ENCODE results near the gene NDE1. TPM values are rescaled to one million over a fixed set of nuclear protein-coding genes. Genes with fewer than 3 reads are reported as not detected.

The NDE1 gene
- total and polyA plus RNA-seq, 2 of the 4 experiments (the other 2 are of a cell fraction) = 22.7 to 29.2 TPM

DNA sequence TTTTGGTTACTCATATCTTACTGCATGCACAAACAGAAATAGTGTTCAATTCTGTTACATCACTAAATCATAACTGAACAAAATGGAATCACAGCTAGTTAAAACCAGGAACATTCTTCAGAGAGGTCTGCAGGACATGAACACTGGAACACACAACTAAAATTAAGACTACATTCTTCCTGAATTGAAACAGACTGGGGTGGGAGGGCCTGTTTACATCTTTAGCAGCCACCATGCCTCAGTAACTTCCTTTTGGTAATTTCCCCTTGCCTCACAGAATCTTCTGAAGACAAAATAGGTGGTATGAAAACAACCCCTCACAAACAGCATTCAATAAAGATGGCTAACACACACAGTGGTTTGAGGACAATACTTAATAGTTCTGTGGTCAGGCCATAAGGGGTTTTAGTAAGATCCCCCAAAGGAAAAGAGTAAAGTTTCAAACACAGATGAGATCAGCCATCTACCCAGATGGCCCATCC is 13.6 kb upstream of the NDE1 start:
- no peak overlapping the region for H4K91ac ChIP-seq (ENCODE audit: insufficient read depth, low read depth, low read length)
- H3K4me1 ChIP-seq (ENCODE audit: control insufficient read depth, insufficient read depth, low read length) = no peaks in the 10 kb centered on the region
- no peak overlapping the region for H2BK5ac ChIP-seq (ENCODE audit: low read depth, low read length, poor library complexity, severe bottlenecking)
- no peak overlapping the region for H3K23ac ChIP-seq (ENCODE audit: low read depth, low read length)
- H3K9me1 ChIP-seq (ENCODE audit: insufficient read depth, low read length) = no peaks in the 10 kb centered on the region
- dilution Hi-C loops (cut with HindIII; ENCODE audit: low sequenced_read_pairs, unreplicated experiment) = no loop called here
- H3K18ac ChIP-seq (ENCODE audit: low read depth, low read length) = no peak overlapping the region
- POLR2A ChIA-PET (ENCODE audit: unreplicated experiment) = no interaction called here
- no peak overlapping the region for H2BK15ac ChIP-seq (ENCODE audit: low read depth, low read length)
- H3K27ac ChIP-seq (ENCODE audit: insufficient read depth, low read length) = no peak overlapping the region
- intact Hi-C loops (cut with micrococcal nuclease) = no loop called here
- no peak overlapping the region for H3K4ac ChIP-seq (ENCODE audit: low read depth, low read length)
- H2AK9ac ChIP-seq (replicated peaks; ENCODE audit: low read depth, low read length, poor library complexity) = no peak overlapping the region
- no peaks in the 10 kb centered on the region for H3K27me3 ChIP-seq (ENCODE audit: control insufficient read depth, insufficient read depth, low read length)
- H4K8ac ChIP-seq (ENCODE audit: low read depth in 2 of 2, low read length in 2 of 2) = no peak overlapping the region
- CTCF ChIA-PET = interaction anchor here (1.2 kb wide), 1 partner anchor 46 kb away, joined by 3 read pairs; no protein-coding TSS in a partner anchor
- no peak overlapping the region for H2BK120ac ChIP-seq (ENCODE audit: low read depth, low read length)
- no peak overlapping the region for H3K9ac ChIP-seq (ENCODE audit: low read depth, low read length)
- no peaks in the 10 kb centered on the region for H3K9me3 ChIP-seq (ENCODE audit: control insufficient read depth, insufficient read depth, low read length)
- H4K20me1 ChIP-seq (ENCODE audit: insufficient read depth, low read length) = no peaks in the 10 kb centered on the region; the same call in 1 of the 2 replicates
- no TSS peak for BruUV-seq (replicated peaks)
- ATAC-seq (ENCODE audit: low read depth) = no peak
- no peak overlapping the region for H3K4me2 ChIP-seq (ENCODE audit: low read depth, low read length)
- no peak overlapping the region for H2BK20ac ChIP-seq (ENCODE audit: low read depth, low read length)
- H3K79me1 ChIP-seq (ENCODE audit: low read depth in 1 of 2, low read length in 2 of 2) = peaks cover 26 to 28% of the 10 kb centered on the region in 2 experiments
- H3K4me3 ChIP-seq (ENCODE audit: insufficient read depth, low read depth, low read length) = no peak overlapping the region
- DNase-seq = no peak
- peaks cover 39% of the 10 kb centered on the region for H3K36me3 ChIP-seq (ENCODE audit: control insufficient read depth, insufficient read depth, low read length)
- TF ChIP-seq MAZ (IDR thresholded peaks at IDR 0.05; ENCODE audit: borderline replicate concordance, low read depth, low read length) (no peak), POLR2A (IDR thresholded peaks at IDR 0.05; ENCODE audit: low read depth, low read length) (no peak), CHD1 (IDR thresholded peaks at IDR 0.05; ENCODE audit: low read depth, low read length) (no peak)
- TF ChIP-seq, protein P1, sequence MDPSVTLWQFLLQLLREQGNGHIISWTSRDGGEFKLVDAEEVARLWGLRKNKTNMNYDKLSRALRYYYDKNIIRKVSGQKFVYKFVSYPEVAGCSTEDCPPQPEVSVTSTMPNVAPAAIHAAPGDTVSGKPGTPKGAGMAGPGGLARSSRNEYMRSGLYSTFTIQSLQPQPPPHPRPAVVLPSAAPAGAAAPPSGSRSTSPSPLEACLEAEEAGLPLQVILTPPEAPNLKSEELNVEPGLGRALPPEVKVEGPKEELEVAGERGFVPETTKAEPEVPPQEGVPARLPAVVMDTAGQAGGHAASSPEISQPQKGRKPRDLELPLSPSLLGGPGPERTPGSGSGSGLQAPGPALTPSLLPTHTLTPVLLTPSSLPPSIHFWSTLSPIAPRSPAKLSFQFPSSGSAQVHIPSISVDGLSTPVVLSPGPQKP (IDR thresholded peaks at IDR 0.05; ENCODE audit: borderline replicate concordance, low read depth, low read length) = no peak
- TF ChIP-seq, protein P2, sequence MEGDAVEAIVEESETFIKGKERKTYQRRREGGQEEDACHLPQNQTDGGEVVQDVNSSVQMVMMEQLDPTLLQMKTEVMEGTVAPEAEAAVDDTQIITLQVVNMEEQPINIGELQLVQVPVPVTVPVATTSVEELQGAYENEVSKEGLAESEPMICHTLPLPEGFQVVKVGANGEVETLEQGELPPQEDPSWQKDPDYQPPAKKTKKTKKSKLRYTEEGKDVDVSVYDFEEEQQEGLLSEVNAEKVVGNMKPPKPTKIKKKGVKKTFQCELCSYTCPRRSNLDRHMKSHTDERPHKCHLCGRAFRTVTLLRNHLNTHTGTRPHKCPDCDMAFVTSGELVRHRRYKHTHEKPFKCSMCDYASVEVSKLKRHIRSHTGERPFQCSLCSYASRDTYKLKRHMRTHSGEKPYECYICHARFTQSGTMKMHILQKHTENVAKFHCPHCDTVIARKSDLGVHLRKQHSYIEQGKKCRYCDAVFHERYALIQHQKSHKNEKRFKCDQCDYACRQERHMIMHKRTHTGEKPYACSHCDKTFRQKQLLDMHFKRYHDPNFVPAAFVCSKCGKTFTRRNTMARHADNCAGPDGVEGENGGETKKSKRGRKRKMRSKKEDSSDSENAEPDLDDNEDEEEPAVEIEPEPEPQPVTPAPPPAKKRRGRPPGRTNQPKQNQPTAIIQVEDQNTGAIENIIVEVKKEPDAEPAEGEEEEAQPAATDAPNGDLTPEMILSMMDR (conservative IDR thresholded peaks at IDR 0.05; ENCODE audit: low read depth, low read length) = no peak
- H4K5ac ChIP-seq (ENCODE audit: low read depth, low read length) = no peak overlapping the region
- no peak overlapping the region for H3K56ac ChIP-seq (ENCODE audit: extremely low read depth, insufficient read depth, low read length)
- no peak overlapping the region for H2AFZ ChIP-seq (replicated peaks; ENCODE audit: low read length, poor library complexity)
- H3K14ac ChIP-seq (replicated peaks; ENCODE audit: low read depth, low read length) = no peak overlapping the region
- in situ Hi-C loops (cut with MboI; ENCODE audit: low sequenced_read_pairs) = no loop called here
- H2AK5ac ChIP-seq (ENCODE audit: low read depth, low read length) = no peak overlapping the region

Measured in IMR-90 (cell line).